ENCODE results near the gene DGKG.

DNA sequence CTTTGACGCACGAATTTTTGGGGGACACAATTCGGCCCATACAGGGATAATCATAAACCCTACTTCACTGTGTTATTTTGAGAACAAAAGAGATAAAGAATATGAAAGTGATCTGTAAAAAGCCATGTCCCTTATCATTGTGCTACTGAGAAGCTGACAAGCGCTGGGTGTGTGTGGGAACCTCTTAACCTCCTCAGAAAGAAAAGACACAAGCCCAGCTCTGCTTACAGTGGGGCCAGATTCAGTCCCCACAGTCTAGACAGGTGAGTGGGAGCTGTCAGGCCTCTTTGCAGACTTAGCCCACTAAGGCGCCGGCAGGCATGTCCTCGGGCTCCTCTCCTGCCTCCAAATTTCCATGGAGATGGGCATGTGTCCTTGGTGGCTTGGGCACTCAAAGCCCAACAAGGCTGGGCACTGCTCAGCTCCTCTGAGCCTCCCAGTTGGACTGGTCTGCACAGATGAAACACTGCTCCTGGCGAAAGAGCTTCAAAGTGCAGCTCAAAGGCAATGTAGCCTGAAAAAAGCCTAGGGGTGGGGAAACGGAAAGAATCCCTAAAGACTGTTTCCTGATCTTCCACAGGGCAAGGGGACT lies 188.7 kb downstream of the DGKG start:
- TF ChIP-seq POLR2AphosphoS5 (IDR thresholded peaks at IDR 0.05; ENCODE audit: low read depth, low read length) (no peak), POLR2A (IDR thresholded peaks at IDR 0.05; ENCODE audit: low read depth, low read length) (no peak)
